HG03342 (cell line): ENCODE measurements around the gene ANO10.
"Not testable (repeated sequence)": the region's sequence is repeated elsewhere in the genome, so short reads cannot be mapped to it uniquely, and the experiment has no call there.

Source experiments
- ATAC-seq: cut with Tn5 transposase; IDR thresholded peaks from one replicate; pipeline ENCODE4 v1.9.1; 2021; ENCODE audit warnings: mild to moderate bottlenecking, moderate library complexity; ENCODE audit not compliant: unreplicated experiment

Gene ANO10

GRCh38 chr3:43481375-43481774 is 140.4 kb downstream of the ANO10 start:
- no peak for ATAC-seq

- not testable (repeated sequence) for ATAC-seq
Observed at GRCh38 chr3:43478839-43479238, 143.0 kb downstream of the ANO10 start.

GRCh38 chr3:43478118-43478785 is 143.6 kb downstream of the ANO10 start:
- ATAC-seq: no peak

GRCh38 chr3:43477600-43477999 is 144.2 kb downstream of the ANO10 start:
- ATAC-seq: no peak

DNA sequence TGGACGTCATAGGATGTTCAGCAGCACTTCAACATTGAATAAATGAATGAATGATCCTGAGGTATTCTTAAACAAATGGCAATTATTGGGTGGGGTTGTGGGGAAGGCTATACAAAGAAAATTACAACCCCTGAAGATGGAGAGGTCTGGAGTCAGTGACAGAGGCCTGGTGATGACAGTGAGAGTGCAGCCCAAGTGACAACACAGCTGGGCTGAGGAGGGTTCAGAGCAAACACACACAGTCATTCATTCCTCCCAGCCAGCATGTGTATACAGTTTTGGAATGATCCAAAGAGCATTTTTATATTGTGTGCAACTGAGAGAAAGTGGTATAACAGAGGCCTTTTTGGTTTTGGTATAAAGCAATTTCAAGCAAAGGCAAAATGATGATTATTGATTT is 148.1 kb downstream of the ANO10 start:
- ATAC-seq: no peak

DNA sequence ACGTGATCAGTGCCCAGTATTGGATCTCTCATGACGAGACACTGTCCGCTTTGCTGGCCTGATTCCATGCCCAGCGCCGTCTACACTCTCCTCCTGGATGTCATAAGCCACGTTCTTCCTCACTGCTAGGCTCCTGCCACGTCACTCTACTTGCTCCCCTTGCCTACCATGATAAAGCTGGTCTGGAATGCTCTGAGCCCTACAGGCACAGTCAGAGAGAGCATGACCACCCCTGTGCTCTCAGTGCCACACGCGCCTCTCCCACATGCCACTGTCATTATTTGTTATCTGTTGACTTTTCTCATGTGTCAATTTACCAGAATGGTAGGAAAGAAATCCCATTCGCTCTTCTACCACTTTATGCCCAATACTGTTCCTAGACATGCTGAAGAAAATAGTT is 148.6 kb downstream of the ANO10 start:
- no peak for ATAC-seq

DNA sequence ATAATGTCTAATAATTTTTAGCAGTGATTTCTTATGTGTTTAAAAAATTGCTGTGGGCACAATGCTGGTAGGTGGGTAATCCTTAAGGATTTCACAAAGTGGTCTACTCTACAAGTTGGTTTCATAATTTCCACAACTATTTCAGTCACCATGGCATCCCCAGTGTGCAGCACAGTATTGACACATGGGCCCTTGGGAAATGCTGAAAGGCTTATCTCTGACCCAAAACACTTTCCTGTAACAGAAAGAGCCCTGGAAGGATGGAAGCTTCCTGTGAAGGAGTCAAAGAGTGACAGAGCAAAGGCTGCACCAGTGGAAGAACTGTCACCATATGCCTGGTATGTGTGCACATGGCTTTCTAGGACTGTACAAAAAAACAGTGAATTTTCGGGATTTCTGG is 153.7 kb downstream of the ANO10 start:
- no peak for ATAC-seq

DNA sequence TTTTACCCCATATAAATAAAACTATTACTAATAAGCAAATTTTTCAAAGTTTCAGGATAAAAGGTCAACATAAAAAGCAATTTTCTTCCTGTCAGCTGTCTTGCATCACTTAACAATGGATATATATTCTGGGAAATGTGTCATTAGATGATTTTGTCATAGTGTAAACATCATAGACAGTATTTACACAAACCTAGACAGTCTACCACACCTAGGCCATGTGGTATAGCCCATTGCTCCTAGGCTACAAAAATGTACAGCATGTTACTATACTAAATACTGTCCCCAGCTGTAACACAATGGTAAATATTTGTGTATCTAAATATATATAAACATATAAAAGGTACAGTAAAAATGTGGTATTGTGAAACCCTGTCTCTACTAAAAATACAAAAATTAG is 156.7 kb downstream of the ANO10 start:
- no peak for ATAC-seq

DNA sequence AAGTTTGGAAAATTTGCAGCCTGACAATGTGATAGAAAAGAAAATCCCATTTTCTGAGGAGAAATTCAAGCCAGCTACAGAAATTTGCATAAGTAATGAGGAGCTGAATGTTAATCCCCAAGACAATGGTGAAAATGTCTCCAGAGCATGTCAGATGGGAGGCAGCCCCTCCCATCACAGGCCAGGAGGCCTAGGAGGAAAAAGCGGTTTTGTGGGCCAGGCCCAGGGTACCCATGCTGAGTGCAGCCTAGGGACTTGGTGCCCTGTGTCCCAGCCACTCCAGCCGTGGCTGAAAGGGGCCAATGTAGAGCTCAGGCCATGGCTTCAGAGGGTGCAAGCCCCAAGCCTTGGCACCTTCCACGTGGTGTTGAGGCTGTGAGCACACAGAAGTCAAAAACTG is 159.2 kb downstream of the ANO10 start:
- not testable (repeated sequence) for ATAC-seq

DNA sequence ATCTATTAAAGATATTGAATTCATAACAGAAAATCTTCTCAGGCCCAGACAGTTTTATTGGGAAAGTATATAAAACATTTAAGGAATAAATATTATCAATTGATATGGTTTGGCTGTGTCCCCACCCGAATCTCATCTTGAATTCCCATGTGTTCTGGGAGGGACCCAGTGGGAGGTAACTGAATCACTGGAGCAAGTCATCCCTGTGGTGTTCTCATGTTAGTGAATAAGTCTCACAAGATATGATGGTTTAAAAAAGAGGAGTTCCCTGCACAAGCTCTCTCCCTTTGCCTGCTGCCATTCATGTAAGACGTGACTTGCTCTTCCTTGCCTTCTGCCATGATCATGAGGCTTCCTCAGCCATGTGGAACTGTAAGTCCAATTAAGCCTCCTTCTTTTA is 160.5 kb downstream of the ANO10 start:
- no peak for ATAC-seq

DNA sequence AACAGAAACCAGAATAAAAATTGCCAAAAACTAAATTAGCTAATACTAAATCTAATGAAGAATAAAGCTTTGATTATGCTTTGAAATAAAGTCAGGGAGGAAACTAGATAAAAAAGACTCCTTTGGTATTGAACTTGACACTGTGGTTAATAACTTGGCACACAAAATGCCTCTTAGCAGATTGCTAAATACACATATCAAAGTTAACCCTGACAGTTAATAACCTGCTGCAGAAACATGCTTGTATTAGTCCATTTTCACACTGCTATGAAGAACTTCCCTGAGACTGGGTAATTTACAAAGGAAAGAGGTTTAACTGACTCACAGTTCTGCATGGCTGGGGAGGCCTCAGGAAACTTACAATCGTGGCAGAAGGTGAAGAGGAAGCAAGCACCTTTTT is 164.8 kb downstream of the ANO10 start:
- ATAC-seq: not testable (repeated sequence)

DNA sequence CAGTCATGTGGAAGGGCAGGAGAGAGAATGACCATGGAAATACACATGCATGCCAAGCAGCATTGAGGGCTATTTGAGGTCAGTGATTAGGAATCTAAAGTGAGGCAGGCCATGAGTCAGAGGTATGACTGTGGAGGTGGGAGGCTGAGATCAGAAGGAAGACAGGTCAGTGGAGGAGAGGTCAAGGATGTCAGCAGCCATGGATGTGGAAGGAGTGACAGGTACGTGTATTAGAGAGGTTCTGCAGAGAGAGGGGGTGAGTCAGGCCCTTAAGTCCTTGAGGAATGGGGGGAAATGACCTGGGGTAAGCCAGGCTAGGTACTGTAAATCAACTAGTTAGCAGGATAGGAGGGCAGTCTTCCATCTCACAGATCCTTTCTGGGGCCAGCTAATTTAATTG is 166.6 kb downstream of the ANO10 start:
- ATAC-seq: no peak

- no peak for ATAC-seq
Observed at GRCh38 chr3:43453981-43454380, 167.8 kb downstream of the ANO10 start.

GRCh38 chr3:43451670-43452254 is 170.0 kb downstream of the ANO10 start:
- ATAC-seq: no peak

DNA sequence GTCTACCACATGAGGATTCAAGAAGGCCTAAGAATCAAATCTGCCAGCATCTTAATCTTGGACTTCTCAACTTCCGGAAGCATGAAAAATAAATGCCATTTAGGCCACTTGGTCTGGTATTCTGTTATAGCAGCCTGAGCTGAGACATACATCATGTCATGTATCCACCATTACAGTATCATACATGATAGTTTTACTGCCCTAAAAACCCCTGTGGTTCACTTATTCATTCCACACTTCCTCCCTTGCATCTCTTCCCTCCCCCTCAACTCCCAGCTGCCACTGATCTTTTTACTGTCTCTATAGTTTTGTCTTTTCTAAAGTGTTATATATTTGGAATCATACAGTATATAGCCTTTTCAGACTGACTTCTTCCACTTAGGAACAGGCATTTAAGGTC is 173.7 kb downstream of the ANO10 start:
- ATAC-seq: no peak

GRCh38 chr3:43445820-43446219 is 176.0 kb downstream of the ANO10 start:
- ATAC-seq: no peak

- no peak for ATAC-seq
Observed at GRCh38 chr3:43442872-43443395, 178.9 kb downstream of the ANO10 start.

GRCh38 chr3:43436507-43437140 is 185.2 kb downstream of the ANO10 start:
- ATAC-seq: no peak

DNA sequence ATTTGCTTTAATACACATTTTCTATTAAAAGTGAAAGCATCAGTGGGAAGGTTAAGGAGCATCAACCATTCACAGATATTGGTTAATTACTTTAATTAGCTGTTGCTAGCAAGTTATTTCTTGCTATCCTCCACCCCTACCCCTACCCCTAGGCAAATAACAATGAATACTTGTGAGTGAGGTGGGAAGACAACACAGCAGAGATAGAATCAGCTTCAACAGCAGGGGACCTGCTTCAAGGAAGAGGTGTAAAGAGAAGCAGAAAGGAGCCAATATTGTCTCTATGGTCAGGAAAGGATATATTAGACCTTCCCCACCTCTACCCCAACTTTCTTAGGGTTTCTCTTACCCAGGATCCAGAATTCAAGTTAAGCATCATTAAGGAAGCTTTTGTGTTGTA is 186.1 kb downstream of the ANO10 start:
- ATAC-seq: no peak

DNA sequence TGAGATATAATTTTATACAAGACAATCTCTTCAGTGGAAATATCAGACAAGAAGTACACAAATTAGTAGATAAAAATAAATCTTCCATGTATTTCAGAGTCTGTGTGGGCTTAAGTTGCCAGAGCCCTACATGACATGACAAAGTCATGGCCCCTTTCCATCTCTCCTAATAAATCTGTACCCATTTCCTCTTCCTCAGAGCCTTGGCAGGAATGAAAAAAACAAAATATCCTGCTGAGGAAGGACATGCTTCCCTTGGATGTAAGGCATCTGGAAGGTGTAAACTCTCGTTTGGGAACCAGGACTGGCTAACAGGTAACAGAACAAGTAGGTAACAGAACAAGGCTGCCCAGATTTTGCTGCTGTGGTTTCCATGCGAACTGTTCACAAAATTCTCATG is 187.4 kb downstream of the ANO10 start:
- ATAC-seq: no peak

DNA sequence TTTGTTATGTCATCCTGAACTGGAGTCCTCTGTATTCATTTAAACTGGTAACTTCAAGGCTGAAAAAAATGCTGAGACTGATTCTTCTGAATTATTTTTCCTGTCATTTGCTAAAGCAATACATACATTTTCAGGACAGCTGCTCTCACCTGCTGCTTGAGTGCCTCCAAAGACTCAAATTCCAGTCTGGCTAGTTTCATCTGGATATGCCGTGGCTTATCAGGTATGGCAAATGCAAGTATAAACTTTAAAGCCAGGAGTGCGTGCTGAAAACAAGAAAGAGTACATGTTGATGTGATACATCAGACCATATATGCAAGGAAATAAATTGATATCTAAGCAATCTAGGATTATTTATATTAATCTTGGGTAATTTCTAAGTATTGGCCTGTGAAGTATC is 189.3 kb downstream of the ANO10 start:
- ATAC-seq: no peak

DNA sequence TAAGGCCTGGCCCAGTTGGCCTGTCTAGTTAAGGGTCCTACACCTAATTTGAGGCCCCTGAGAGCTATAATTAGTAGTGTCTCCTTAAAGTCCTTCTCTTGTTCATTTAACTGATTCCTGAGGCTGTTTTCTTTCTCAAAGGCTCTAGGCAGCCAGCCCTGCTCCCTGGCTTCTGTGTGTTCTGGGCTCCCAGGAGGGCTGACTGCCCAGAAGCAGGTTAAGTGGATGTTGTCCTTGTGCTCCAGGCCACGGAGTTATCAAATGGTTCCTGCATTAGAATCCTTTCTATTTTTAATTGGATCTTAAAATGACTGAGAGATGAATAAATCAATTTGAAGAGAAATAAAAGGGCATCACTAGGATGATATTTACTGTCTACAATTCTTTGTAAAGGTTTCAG is 195.4 kb downstream of the ANO10 start:
- no peak for ATAC-seq
